Retinal pigment epithelial cell (primary cell): ENCODE measurements around the gene EGFL8.
"Not testable (repeated sequence)": the region's sequence is repeated elsewhere in the genome, so short reads cannot be mapped to it uniquely, and the experiment has no call there.

Experiments used
- DNase-seq: peaks from one replicate; pipeline ENCODE4 v3.0.0-alpha.2; 2010; ENCODE audit warnings: low read depth
- H3K4me3 ChIP-seq: 2 replicates; pipeline ENCODE4 v1.5.1; 2011; ENCODE audit warnings: mild to moderate bottlenecking, low read length, control low read depth, moderate library complexity
- CTCF ChIP-seq: conservative IDR thresholded peaks from 2 replicates; pipeline ENCODE4 v1.5.1; 2011; ENCODE audit warnings: low read depth, low read length, control low read depth, inconsistent platforms

The EGFL8 gene

GRCh38 chr6:32184084-32184640 is 19.8 kb downstream of the EGFL8 start, which contains the start of gene AGER:
Gene AGER (minus strand): TSS chr6:32184253. CDS start chr6:32184222, 31 bp downstream.
- DNase-seq, result no peak
- no peak for TF ChIP-seq CTCF
- H3K4me3 ChIP-seq, result no peak within 1 kb of the TSS

GRCh38 chr6:32185681-32186131 is 21.3 kb downstream of the EGFL8 start:
- not testable (repeated sequence) for DNase-seq

GRCh38 chr6:32186151-32186840 is 21.9 kb downstream of the EGFL8 start:
- H3K4me3 ChIP-seq, DNase-seq: not testable (repeated sequence)

More at GRCh38 chr6:32185681-32186131, 21.3 kb downstream of the EGFL8 start:
- not testable (repeated sequence) for H3K4me3 ChIP-seq

GRCh38 chr6:32187009-32187709 is 22.8 kb downstream of the EGFL8 start:
- H3K4me3 ChIP-seq, result no peak overlapping the region
- no peak for DNase-seq
- TF ChIP-seq CTCF, result no peak

- not testable (repeated sequence) for H3K4me3 ChIP-seq, DNase-seq
Measured at GRCh38 chr6:32187725-32188380, 23.5 kb downstream of the EGFL8 start.

- no peak for TF ChIP-seq CTCF
- peak overlapping the region; percentile 68 for H3K4me3 ChIP-seq
- DNase-seq, result no peak
Measured at GRCh38 chr6:32188381-32189068, 24.1 kb downstream of the EGFL8 start.

GRCh38 chr6:32189069-32189741 is 24.8 kb downstream of the EGFL8 start:
- DNase-seq, result no peak
- TF ChIP-seq CTCF, result no peak
- H3K4me3 ChIP-seq, result peak overlapping the region; percentile 68

GRCh38 chr6:32189742-32190053 is 25.3 kb downstream of the EGFL8 start:
- H3K4me3 ChIP-seq, result peak overlapping the region; percentile 68
- TF ChIP-seq CTCF, result no peak
- DNase-seq, result no peak
